Natural killer cell (primary cell): Measurements from ENCODE around the gene OR6B1. TPM values are rescaled to one million over a fixed set of nuclear protein-coding genes. Genes with fewer than 3 reads are reported as not detected.

Experiments
- ATAC-seq, 3 donors: fragments of 150-1000 bp in 2 of 3; fragments of 200-7000 bp in 1 of 3; cut with Tn5 transposase; 1 replicate in 1 of 3; 2 replicates in 2 of 3; pipeline ENCODE4 v1.10.0; 2021; ENCODE audit warnings: mild to moderate bottlenecking in 2 of 3, moderate library complexity in 2 of 3
- DNase-seq, 2 donors: peaks; one replicate each; pipeline versions ENCODE4 v3.0.0 to v3.0.0-alpha.2; 2013 to 2021; ENCODE audit warnings: mixed read lengths in 1 of 2
- H3K27ac ChIP-seq: one replicate; pipeline ENCODE4 v1.5.1; 2013; ENCODE audit warnings: mild to moderate bottlenecking, low read length
- H3K27me3 ChIP-seq: one replicate; pipeline ENCODE4 v1.6.1; 2013; ENCODE audit warnings: low read length; ENCODE audit not compliant: control insufficient read depth, insufficient read depth
- H3K36me3 ChIP-seq: one replicate; pipeline ENCODE4 v1.6.1; 2013; ENCODE audit warnings: low read length; ENCODE audit not compliant: control insufficient read depth, insufficient read depth
- H3K4me1 ChIP-seq: one replicate; pipeline ENCODE4 v1.6.1; 2013; ENCODE audit warnings: low read length; ENCODE audit not compliant: control insufficient read depth, insufficient read depth
- H3K4me3 ChIP-seq: one replicate; pipeline ENCODE4 v1.5.1; 2013; ENCODE audit warnings: low read length
- H3K9me3 ChIP-seq: one replicate; pipeline ENCODE4 v1.6.1; 2013; ENCODE audit warnings: low read length; ENCODE audit not compliant: control insufficient read depth, insufficient read depth
- H3K27ac Mint-ChIP-seq, 2 donors: one replicate each; pipeline ENCODE4 v1.8.0; 2022; ENCODE audit warnings: mild to moderate bottlenecking in 2 of 2, mixed read lengths in 2 of 2, moderate library complexity in 1 of 2
- H3K27me3 Mint-ChIP-seq, 2 donors: one replicate each; pipeline ENCODE4 v1.8.0; 2022; ENCODE audit warnings: low read depth in 2 of 2, mixed read lengths in 2 of 2
- H3K36me3 Mint-ChIP-seq: one replicate; pipeline ENCODE4 v1.8.0; 2022; ENCODE audit warnings: mixed read lengths
- H3K4me1 Mint-ChIP-seq, 2 donors: one replicate each; pipeline ENCODE4 v1.8.0; 2022; ENCODE audit warnings: mixed read lengths in 2 of 2
- H3K4me3 Mint-ChIP-seq: one replicate; pipeline ENCODE4 v1.8.0; 2022; ENCODE audit warnings: mild to moderate bottlenecking, moderate library complexity, mixed read lengths
- H3K9me3 Mint-ChIP-seq, 2 donors: one replicate each; pipeline ENCODE4 v1.8.0; 2022; ENCODE audit warnings: mixed read lengths in 2 of 2
- CTCF ChIP-seq: fragments of 200-600 bp; IDR thresholded peaks from one replicate; pipeline ENCODE4 v1.8.0; 2022; ENCODE audit warnings: antibody characterized with exemption
- WGBS: methylation state at CpG from one replicate; pipeline ENCODE4 v1.1.7; 2013; ENCODE audit warnings: missing lambda C conversion rate; ENCODE audit not compliant: insufficient coverage; 5-methylcytosine and 5-hydroxymethylcytosine counted together
- intact Hi-C: fragments of 100-400 bp; cut with micrococcal nuclease; formaldehyde crosslinking; loops from one replicate; pipeline ENCODE4 v1.14.2; 2022
- total RNA-seq, 4 donors: library from RNA; stranded (reverse); fragments of 120-200 nt in 1 of 4; gene quantifications; one replicate each; pipeline versions ENCODE4 v1.2.3 to v1.2.4, GENCODE V29; 2013 to 2022

OR6B1 gene
- total RNA-seq, 3 donors from 2014 or later (not counting 1 experiment from before 2014, with no cell fraction given): not detected

GRCh38 chr7:143954544-143954943 is 45.6 kb upstream of the OR6B1 start, which contains the start of gene OR2F1:
TSS of gene OR2F1 (plus strand) at chr7:143954844. CDS start at chr7:143959971, 5,127 bp downstream.
- no peaks in the 10 kb centered on the region for H3K27me3 ChIP-seq
- H3K4me1 Mint-ChIP-seq: no peaks in the 10 kb centered on the region
- no CpG with 5 or more reads among the region's 3 CpGs for WGBS
- no peak for ATAC-seq
- no peak within 1 kb of the TSS for H3K4me3 ChIP-seq
- no peak within 1 kb of the TSS for H3K27ac Mint-ChIP-seq
- intact Hi-C loops: no loop called here
- H3K4me1 ChIP-seq: no peaks in the 10 kb centered on the region
- H3K4me3 Mint-ChIP-seq: no peak within 1 kb of the TSS
- H3K36me3 ChIP-seq: no peaks in the 10 kb centered on the region
- H3K9me3 Mint-ChIP-seq: no peaks in the 10 kb centered on the region
- no peak within 1 kb of the TSS for H3K27ac ChIP-seq
- DNase-seq: no peak
- H3K36me3 Mint-ChIP-seq: no peaks in the 10 kb centered on the region
- H3K27me3 Mint-ChIP-seq: peaks cover 14 to 34% of the 10 kb centered on the region in 2 donors
- H3K9me3 ChIP-seq: no peaks in the 10 kb centered on the region
- no peak for TF ChIP-seq CTCF

DNA sequence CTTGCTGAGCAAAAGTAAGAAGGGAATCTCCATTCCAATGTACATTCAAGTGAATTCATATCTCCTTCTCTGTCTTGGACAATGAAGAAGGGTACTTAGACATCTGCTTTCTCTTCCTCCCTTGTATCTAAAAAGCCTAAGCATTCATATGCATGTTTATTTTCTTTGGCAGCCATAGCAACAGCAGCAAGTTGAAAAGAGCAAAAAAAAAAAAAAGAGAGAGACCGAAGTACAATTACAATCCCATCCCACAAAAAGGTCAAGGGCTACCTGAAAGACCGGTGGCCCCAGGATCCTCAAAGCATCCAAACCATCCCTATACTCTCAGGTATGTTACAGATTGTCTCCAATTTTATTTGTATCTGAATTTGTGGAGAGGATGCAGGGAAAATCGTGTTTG is 41.3 kb upstream of the OR6B1 start:
- ATAC-seq (no peak), DNase-seq (no peak)
- no CpG with 5 or more reads among the region's 3 CpGs for WGBS
- Mint-ChIP-seq H3K27ac (no peak overlapping the region), H3K36me3 (no peaks in the 10 kb centered on the region), H3K9me3 (no peaks in the 10 kb centered on the region), H3K4me3 (no peak overlapping the region), H3K27me3 (peaks cover 11 to 21% of the 10 kb centered on the region in 2 donors), H3K4me1 (no peaks in the 10 kb centered on the region)
- Histone ChIP-seq H3K4me1 (no peaks in the 10 kb centered on the region), H3K36me3 (no peaks in the 10 kb centered on the region), H3K9me3 (no peaks in the 10 kb centered on the region), H3K4me3 (no peak overlapping the region), H3K27me3 (no peaks in the 10 kb centered on the region), H3K27ac (no peak overlapping the region)
- no peak for TF ChIP-seq CTCF
- intact Hi-C loops: no loop called here

DNA sequence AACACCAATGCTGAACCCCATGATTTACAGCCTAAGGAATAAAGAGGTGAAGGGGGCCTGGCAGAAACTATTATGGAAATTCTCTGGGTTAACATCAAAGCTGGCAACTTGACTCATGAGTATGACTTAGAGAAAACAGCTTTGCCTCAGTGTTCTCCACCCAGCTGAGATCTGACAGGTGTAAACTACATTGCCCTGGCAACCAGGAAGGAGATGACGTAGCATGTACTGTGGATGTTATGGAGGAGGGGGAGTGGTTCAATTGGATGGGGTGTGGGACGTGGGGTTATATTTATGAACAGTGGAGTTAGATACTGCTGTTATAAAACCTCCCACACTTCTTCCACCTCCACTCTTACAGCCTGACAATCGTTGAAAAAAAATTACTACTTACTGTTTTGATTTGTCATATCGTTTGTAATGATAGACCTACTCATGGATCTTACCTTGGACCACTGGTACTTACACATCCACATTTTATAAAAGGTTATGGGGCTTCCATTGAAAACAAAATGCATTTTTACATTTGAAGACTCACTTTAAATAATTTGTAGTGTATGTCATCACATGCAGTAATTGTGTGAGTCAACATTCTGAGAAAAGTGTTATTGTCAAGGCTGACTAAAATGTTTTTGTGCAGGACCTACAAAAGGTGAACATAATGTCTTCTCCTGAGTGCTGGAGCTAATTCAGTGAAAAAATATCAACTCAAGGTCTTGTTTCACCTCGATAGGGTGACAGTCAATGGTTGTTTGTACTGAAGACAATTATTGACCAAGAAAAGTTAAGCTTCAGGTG is 39.1 kb upstream of the OR6B1 start:
- no peaks in the 10 kb centered on the region for H3K4me1 Mint-ChIP-seq
- no peaks in the 10 kb centered on the region for H3K4me1 ChIP-seq
- intact Hi-C loops: no loop called here
- DNase-seq (no peak), ATAC-seq (no peak)
- peaks cover 11 to 21% of the 10 kb centered on the region in 2 donors for H3K27me3 Mint-ChIP-seq
- no peaks in the 10 kb centered on the region for H3K9me3 ChIP-seq
- no peak overlapping the region for H3K4me3 ChIP-seq
- no peaks in the 10 kb centered on the region for H3K36me3 Mint-ChIP-seq
- H3K27ac Mint-ChIP-seq: no peak overlapping the region
- H3K27me3 ChIP-seq: no peaks in the 10 kb centered on the region
- H3K9me3 Mint-ChIP-seq: no peaks in the 10 kb centered on the region
- WGBS: 62% methylated on average over 3 of the region's 5 CpGs
- H3K36me3 ChIP-seq: no peaks in the 10 kb centered on the region
- no peak overlapping the region for H3K27ac ChIP-seq
- no peak overlapping the region for H3K4me3 Mint-ChIP-seq
- no peak for TF ChIP-seq CTCF

DNA sequence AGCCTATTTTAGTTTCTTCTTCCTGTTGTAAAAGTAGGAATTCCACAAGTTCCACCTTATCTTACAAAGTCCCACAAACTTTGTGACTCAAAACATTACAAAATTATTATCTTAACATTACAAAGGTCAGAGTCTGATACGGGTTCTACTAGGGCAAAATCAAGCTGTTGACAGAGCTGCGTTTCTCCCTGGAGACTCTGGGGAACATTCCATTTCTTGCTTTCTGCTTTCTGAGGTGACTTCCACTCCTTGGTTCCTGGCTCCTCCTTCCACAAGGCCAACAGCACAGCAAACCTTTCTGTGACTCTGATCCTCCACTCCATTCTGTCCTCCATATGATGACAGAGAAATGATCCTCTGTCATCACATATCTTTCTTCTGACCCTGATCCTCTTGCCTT is 34.8 kb upstream of the OR6B1 start:
- Histone ChIP-seq H3K27me3 (no peaks in the 10 kb centered on the region), H3K4me1 (no peaks in the 10 kb centered on the region), H3K36me3 (no peaks in the 10 kb centered on the region), H3K9me3 (no peaks in the 10 kb centered on the region), H3K27ac (no peak overlapping the region), H3K4me3 (no peak overlapping the region)
- H3K27me3 Mint-ChIP-seq: peaks cover 0 to 2% of the 10 kb centered on the region in 2 donors
- TF ChIP-seq CTCF: no peak
- no peaks in the 10 kb centered on the region for H3K36me3 Mint-ChIP-seq
- no peak for ATAC-seq
- H3K4me3 Mint-ChIP-seq: no peak overlapping the region
- no peaks in the 10 kb centered on the region for H3K9me3 Mint-ChIP-seq
- no peak for DNase-seq
- 85% methylated on average over 2 of the region's 2 CpGs for WGBS
- H3K4me1 Mint-ChIP-seq: no peaks in the 10 kb centered on the region
- H3K27ac Mint-ChIP-seq: no peak overlapping the region
- intact Hi-C loops: no loop called here
